ENCODE data around the gene SETD2. TPM values are rescaled to one million over a fixed set of nuclear protein-coding genes. Genes with fewer than 3 reads are reported as not detected.
"Not testable (repeated sequence)": the region's sequence is repeated elsewhere in the genome, so short reads cannot be mapped to it uniquely, and the experiment has no call there.

The SETD2 gene
- polyA plus RNA-seq, 12 donors = 34.7 to 54.7 (median 40.1) TPM

DNA sequence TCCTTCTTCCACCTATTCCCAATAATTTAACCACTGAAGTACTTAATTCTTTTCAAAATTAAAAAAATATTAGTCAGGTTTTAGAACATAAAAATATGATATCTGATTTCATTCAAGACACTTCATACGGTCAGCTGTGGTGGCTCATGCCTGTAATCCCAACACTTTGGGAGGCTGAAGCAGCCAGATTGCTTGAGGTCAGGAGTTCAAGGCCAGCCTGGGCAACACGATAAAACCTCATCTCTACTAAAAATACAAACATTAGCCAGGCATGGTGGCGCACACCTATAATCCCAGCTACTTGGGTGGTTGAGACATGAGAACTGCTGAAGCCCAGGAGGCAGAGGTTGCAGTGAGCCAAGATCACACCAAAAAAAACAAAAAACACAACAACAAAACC is 127.8 kb downstream of the SETD2 start:
- no peak for DNase-seq

DNA sequence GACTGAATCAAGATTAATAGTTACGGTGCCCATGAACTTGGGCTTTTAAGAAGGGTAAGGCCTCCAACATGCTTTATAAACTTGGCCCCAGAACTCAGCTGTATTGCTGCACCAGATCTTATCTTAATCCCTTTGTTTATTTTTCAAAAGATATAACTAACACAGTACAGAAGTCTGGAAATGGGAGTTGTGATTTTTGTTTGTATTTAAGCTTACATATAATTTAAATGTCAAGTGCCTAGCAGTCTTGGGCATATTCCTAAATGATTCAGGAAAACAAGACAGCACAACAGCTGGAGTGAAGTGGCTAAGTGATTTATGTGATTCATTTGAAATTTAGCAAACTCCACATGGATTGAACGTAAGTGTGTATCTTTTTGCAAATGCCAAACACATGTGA is 128.3 kb downstream of the SETD2 start:
- no peak for DNase-seq

DNA sequence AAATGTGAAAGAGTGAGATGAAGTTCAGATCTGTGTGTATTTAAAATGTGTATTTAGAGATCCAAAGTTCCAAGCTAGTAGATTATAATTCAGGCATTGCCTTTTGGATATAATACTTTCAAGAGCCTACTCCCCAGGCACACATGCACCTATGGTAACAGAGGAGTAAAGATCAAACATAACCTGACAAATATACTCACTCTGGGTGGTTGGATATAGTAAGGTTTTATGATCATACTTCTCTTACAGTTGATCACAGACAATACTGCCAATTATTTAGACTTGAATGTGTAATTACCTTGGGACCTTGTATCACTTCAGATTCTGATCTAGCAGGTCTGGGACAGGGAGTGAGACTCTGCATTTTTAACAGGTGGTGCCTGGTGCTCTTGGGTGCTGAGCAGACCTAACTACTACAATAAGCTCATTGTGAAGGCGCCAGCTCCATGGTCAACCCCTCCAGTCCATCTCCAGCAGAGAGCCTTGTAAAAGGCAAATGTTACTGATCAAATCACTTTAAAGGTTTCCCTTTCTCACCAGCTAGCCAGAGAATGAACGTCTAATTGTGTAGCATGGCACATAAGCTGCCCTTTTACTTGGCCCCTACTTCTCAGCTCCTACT is 128.9 kb downstream of the SETD2 start:
- no peak for DNase-seq

DNA sequence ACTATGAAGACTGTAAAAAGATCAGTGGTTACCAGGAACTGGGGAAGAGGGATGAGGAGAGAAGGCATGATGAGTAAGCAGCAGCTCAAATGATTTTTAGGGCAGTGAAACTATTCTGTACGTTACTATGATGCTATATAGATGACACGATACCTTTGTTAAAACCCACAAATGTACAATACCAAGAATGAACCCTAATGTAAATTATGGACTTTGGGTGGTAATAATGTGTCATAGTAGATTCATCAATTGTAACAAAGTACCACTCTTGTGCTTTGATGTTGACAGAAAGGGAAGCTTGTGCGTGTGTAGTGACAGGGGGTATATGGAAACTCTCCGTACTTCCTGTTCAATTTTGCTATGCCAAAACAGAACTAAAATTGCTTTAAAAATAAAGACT is 132.9 kb downstream of the SETD2 start:
- DNase-seq = not testable (repeated sequence)

DNA sequence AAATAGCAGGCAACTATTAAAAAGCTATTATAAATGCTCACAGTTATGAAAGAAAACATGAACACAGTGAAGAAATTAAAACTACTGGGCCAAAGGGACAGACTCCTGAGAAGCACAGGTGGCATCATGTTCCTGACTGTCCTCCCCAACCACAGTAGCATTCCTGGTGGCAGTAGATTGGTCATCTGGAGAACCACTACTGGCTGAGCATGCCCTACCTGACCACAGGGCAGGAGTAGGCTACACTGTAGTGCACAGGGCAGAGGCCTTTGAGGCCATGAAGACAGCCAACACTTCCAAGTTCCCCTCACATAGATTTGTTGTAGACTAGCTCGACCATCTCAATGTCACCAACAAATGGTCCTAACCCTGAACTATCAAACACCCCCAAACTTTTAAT is 135.2 kb downstream of the SETD2 start:
- no peak for DNase-seq

DNA sequence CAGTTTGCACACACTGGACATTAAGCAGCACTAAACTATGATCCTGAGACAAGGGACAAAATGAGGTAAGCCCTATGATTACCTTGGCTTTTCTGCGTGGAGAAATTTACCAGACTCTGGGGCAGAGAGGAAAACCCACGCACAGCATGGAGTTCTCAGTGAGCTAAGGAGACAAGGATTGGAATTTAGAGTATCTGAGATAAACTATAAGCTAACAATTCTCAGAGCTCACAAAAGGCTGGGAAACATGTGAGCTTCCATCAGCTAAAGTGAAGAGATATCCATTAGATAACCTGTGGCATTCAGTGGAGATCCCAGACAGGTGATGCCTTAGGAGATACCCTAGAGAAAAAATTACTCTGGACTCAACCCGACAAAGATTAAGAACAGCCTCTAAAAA is 135.8 kb downstream of the SETD2 start:
- no peak for DNase-seq

DNA sequence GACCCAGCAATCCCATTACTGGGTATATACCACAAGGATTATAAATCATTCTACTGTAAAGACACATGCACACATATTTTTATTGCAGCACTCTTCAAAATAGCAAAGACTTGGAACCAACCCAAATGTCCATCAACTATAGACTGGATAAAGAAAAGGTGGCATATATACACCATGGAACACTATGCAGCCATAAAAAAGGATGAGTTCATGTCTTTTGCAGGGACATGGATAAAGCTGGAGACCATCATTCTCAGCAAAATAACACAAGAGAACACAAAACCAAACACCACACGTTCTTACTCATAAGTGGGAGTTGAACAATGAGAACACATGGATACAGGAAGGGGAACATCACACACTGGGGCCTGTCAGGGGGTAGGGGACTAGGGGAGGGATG is 137.5 kb downstream of the SETD2 start:
- not testable (repeated sequence) for DNase-seq

GRCh38 chr3:47024932-47025331 is 139.0 kb downstream of the SETD2 start:
- no peak for DNase-seq

DNA sequence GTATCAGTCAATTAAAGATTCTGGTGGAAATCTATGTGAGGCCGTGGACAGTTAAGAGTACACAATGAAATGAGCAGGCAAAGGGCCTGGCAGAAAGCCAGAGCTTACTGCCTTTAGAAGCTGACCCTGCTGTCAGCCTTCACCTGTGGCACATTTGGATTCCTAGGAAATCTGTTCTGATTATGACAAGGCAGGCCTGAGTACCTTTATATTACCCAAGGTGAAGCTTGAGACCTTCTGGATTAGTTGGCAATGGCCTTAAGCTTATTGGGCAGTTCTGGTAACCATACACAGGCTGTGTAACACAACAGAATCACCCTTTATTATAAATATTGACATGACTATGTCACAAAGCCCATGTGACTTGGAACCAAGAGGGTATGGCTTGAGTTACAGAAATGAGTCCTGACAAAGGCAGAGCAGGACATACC is 141.3 kb downstream of the SETD2 start:
- DNase-seq = no peak

GRCh38 chr3:47020311-47020710 is 143.6 kb downstream of the SETD2 start:
- DNase-seq = no peak

- DNase-seq = no peak
These were observed 144.7 kb downstream of the SETD2 start for GRCh38 chr3:47019201-47019600.

- DNase-seq = no peak
These were observed 145.7 kb downstream of the SETD2 start for GRCh38 chr3:47018269-47018611.

- DNase-seq = no peak
These were observed 146.2 kb downstream of the SETD2 start for GRCh38 chr3:47017504-47018268.

- DNase-seq = no peak
These were observed 146.9 kb downstream of the SETD2 start for GRCh38 chr3:47016934-47017435.

GRCh38 chr3:47016086-47016933 is 147.6 kb downstream of the SETD2 start:
- DNase-seq = no peak

DNA sequence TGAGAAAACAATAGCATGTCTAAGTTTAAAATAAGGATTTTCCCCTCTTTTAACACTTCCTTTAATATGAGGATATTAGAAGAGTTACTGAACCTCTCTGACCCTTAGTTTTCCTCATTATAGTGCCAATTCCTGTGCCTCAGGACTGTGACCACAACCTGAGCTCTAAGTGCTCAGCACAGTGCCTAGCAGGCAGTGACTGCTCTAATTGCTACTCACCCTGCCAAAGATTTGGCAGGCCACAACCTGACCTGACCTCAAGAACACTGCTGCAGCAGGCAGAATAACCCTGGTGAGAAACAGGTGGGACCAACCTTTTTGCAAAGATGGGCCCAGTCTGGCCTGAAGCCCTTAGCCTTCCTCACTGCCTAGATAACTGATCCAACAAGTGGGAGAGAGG is 148.8 kb downstream of the SETD2 start:
- DNase-seq = no peak

- DNase-seq = no peak
These were observed 149.9 kb downstream of the SETD2 start for GRCh38 chr3:47014036-47014435.

DNA sequence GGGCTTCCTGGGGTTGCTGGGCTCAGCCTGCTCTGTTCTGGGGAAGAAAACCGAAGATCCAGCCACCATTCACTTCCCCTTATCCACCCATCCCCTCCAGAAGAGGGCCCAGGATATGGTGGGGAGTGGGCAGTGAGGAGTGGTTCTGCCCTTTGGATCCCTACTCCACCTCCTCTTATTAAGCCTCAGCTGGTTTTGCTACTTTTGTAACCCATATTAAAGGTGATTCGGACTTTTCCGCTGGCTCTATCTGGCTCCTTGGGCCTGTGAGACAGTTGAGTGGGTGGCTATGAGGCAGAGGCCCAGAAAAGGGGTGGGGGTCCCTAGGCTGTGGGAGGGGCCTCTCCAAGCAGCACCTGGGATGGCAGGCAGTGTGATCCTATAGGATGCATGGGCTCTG is 150.7 kb downstream of the SETD2 start:
- no peak for DNase-seq

DNA sequence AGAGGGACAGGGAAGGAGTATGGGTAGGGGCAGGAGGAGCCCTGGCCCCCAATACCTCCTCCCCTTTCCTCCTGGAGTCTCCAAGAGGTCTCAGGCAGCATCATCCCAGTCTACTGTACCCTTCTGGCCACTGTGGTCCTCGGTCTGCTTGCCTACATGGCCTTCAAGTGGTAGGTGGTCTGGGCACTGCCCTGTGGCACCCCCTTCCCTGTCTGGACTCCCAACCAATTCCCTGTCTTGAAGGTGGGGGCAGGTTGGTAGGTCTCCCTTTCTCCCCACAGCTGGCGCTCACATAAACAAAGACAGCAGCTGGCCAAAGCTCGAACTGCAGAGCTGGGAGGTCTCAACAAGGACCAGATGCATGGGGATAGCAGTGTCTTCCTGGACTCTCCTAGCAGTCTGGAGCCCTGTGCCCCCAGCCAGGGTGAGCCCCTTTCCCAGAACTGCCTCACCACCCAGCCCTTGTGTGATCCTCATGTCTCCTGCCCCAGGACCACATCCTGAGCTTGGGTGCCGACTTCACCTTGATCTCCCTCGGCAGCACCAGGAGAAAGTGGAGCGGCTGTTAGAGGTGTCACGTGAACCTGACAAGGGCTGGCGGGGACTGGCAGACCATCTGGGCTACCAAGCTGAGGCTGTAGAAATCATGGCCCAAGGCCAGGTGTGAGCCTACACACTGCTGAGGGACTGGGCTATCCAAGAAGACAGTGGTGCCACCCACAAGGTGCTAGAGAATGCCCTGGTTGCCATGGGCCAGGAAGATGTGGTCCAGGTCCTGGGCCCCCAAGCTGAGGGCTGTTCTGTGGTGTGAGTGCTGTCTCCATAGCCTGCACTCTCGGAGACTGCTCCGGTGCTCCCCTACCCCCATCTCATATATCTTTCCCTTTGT is 151.3 kb downstream of the SETD2 start:
- DNase-seq = no peak

DNA sequence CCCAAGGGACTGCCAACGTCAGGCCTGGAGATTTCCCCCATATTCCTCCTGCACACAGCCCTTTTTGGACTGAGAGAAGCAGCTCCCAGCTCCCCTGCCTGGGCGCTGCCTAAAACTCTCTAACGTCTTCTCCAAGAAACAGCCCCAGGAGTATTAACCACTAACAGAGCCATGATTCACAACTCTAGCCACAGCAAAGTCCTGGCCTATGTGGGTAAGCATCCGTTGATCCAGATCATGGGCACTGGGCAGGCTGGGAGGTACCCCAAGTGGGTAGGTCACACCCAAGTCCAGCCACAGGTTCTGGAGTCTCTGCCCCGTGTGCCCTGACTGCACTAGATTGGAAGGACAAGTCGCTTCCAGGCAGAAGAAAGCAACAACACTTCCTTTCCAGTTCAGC is 152.5 kb downstream of the SETD2 start:
- DNase-seq = no peak

DNA sequence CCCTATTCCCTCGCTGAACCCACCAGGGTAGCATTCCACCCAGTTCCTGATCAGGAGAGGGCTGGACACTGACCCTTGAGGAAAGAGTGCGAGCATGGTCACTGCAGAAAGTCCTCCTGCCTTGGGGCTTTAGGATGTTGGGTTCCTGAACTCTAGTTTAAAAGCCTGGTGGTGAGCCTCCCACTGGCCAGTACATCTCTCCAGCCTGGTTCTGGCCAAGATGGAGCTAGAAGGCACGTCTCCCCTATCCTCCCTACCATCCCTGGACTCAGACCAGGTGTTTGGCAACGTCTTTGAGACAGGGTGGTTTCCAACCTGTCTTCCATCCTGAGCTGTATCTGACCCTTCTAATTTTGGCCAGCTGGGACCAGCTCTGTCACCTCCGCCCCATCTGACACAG is 153.0 kb downstream of the SETD2 start:
- no peak for DNase-seq
